Measurements from ENCODE around the gene ERAP2.
"Not testable (repeated sequence)": the region's sequence is repeated elsewhere in the genome, so short reads cannot be mapped to it uniquely, and the experiment has no call there.

ERAP2 gene

GRCh38 chr5:96928931-96929708 is 52.8 kb downstream of the ERAP2 start:
- intact Hi-C loops (cut with DNase I; ENCODE audit: low total_unique reads): no loop called here
- Histone ChIP-seq H3K27me3 (no peaks in the 10 kb centered on the region), H3K4me3 (no peak overlapping the region), H3K4me1 (peaks cover 0 to 14% (median 9%) of the 10 kb centered on the region in 4 donors), H3K36me3 (no peaks in the 10 kb centered on the region), H3K27ac (no peak overlapping the region), H3K9me3 (no peaks in the 10 kb centered on the region)
- DNase-seq: no peak
- TF ChIP-seq, protein P1, sequence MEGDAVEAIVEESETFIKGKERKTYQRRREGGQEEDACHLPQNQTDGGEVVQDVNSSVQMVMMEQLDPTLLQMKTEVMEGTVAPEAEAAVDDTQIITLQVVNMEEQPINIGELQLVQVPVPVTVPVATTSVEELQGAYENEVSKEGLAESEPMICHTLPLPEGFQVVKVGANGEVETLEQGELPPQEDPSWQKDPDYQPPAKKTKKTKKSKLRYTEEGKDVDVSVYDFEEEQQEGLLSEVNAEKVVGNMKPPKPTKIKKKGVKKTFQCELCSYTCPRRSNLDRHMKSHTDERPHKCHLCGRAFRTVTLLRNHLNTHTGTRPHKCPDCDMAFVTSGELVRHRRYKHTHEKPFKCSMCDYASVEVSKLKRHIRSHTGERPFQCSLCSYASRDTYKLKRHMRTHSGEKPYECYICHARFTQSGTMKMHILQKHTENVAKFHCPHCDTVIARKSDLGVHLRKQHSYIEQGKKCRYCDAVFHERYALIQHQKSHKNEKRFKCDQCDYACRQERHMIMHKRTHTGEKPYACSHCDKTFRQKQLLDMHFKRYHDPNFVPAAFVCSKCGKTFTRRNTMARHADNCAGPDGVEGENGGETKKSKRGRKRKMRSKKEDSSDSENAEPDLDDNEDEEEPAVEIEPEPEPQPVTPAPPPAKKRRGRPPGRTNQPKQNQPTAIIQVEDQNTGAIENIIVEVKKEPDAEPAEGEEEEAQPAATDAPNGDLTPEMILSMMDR (IDR thresholded peaks at IDR 0.05): no peak

GRCh38 chr5:96930058-96930457 is 53.8 kb downstream of the ERAP2 start:
- Histone ChIP-seq H3K4me3 (no peak overlapping the region), H3K27ac (no peak overlapping the region), H3K27me3 (no peaks in the 10 kb centered on the region), H3K36me3 (no peaks in the 10 kb centered on the region), H3K9me3 (no peaks in the 10 kb centered on the region), H3K4me1 (peaks cover 0 to 15% (median 10%) of the 10 kb centered on the region in 4 donors)
- TF ChIP-seq, protein P1 (IDR thresholded peaks at IDR 0.05): no peak
- intact Hi-C loops (cut with DNase I; ENCODE audit: low total_unique reads): loop anchor here (5.0 to 10.0 kb wide), 2 partner anchors 123 to 1995 kb away; partner anchors contain the start of genes CHD1 and ERAP1
- no peak for DNase-seq

GRCh38 chr5:96930589-96930988 is 54.3 kb downstream of the ERAP2 start:
- H3K27me3 ChIP-seq: no peaks in the 10 kb centered on the region
- H3K27ac ChIP-seq: no peak overlapping the region
- no peak for DNase-seq
- no peak overlapping the region for H3K4me3 ChIP-seq
- no peaks in the 10 kb centered on the region for H3K36me3 ChIP-seq
- TF ChIP-seq, protein P1 (IDR thresholded peaks at IDR 0.05): no peak
- intact Hi-C loops (cut with DNase I; ENCODE audit: low total_unique reads): loop anchor here (5.0 to 10.0 kb wide), 2 partner anchors 123 to 1994 kb away; partner anchors contain the start of genes CHD1 and ERAP1
- no peaks in the 10 kb centered on the region for H3K9me3 ChIP-seq
- peaks cover 0 to 15% (median 10%) of the 10 kb centered on the region in 4 donors for H3K4me1 ChIP-seq

DNA sequence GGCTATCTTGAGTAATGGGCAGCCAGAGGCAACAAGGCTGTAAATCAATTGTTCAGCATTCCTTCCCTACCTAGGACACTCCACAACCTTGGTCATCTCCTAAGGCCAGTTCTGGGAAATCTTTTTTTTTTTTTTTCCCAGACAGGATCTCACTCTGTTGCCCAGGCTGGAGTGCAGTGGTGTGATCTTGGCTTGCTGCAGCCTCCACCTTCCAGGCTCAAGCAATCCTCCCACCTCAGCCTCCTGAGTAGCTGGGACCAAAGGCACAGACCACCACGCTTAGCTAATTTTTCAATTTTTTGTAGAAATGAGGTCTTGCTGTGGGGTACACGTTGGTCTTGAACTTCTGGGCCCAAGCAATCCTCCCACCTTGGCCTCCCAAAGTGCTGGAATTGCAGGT is 54.7 kb downstream of the ERAP2 start:
- intact Hi-C loops (cut with DNase I; ENCODE audit: low total_unique reads): loop anchor here (5.0 to 10.0 kb wide), 2 partner anchors 124 to 1994 kb away; partner anchors contain the start of genes CHD1 and ERAP1
- DNase-seq, H3K4me3 ChIP-seq: not testable (repeated sequence)

DNA sequence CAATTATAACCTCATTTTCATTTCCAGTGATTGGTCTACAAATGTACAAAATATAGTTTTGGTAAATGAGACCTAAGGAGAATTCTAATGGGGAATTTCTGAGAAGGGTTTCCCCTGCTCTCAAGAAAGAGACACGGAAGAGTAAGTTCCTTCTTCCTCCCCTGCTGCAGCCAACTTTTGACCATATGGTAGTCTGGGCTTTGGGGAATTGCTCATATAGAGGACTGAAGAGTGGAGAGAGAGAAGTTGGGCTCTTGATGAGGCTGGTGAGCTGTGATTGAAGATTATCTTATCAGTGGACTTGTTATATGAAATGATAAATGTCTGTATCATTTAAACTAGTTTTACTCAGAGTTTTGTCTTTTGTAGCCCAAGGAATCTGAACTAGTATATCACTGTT is 55.3 kb downstream of the ERAP2 start:
- H3K4me1 ChIP-seq: peaks cover 0 to 15% (median 10%) of the 10 kb centered on the region in 4 donors
- no peaks in the 10 kb centered on the region for H3K36me3 ChIP-seq
- H3K27ac ChIP-seq: no peak overlapping the region
- TF ChIP-seq, protein P1 (IDR thresholded peaks at IDR 0.05): no peak
- no peak for DNase-seq
- no peak overlapping the region for H3K4me3 ChIP-seq
- no peaks in the 10 kb centered on the region for H3K9me3 ChIP-seq
- intact Hi-C loops (cut with DNase I; ENCODE audit: low total_unique reads): loop anchor here (5.0 to 10.0 kb wide), 2 partner anchors 124 to 1993 kb away; partner anchors contain the start of genes CHD1 and ERAP1
- no peaks in the 10 kb centered on the region for H3K27me3 ChIP-seq

More for the DNA sequence above, 54.7 kb downstream of the ERAP2 start:
- H3K36me3 ChIP-seq, H3K27ac ChIP-seq, H3K27me3 ChIP-seq, H3K9me3 ChIP-seq: not testable (repeated sequence)
- peaks cover 0 to 15% (median 10%) of the 10 kb centered on the region in 4 donors for H3K4me1 ChIP-seq

DNA sequence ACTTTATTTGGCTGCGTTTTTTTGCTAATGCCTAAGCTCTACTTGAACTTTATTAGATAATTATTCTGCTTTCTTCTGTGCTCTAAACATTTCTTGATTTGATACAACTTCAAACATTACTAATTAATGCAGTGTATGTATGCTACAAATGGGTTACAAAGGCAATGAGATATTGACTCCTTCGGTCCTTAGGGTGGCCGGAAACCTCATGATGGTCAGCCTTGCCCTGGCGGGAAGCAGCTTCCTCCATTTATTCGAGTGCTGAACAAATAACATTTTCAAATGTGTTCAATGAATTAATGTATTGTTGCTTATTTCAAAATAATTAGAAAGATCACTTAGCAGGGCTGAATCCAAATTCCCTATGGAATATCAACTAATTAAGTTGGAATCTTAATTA is 55.7 kb downstream of the ERAP2 start:
- no peaks in the 10 kb centered on the region for H3K9me3 ChIP-seq
- H3K4me3 ChIP-seq: no peak overlapping the region
- no peaks in the 10 kb centered on the region for H3K36me3 ChIP-seq
- intact Hi-C loops (cut with DNase I; ENCODE audit: low total_unique reads): loop anchor here (5.0 to 10.0 kb wide), 2 partner anchors 125 to 1993 kb away; partner anchors contain the start of genes CHD1 and ERAP1
- H3K27me3 ChIP-seq: no peaks in the 10 kb centered on the region
- H3K4me1 ChIP-seq: peaks cover 0 to 17% (median 11%) of the 10 kb centered on the region in 4 donors
- no peak for DNase-seq
- no peak overlapping the region for H3K27ac ChIP-seq
- TF ChIP-seq, protein P1 (IDR thresholded peaks at IDR 0.05): no peak
